ENCODE data around the gene SEC31A. TPM values are rescaled to one million over a fixed set of nuclear protein-coding genes. Genes with fewer than 3 reads are reported as not detected.

The SEC31A gene
- total and polyA plus RNA-seq, 2 experiments from 2014 or later = 91.0 to 98.8 TPM

- no peak for TF ChIP-seq ZNF462 (CRISPR knock-in tag; IDR thresholded peaks at IDR 0.05)
Observed at GRCh38 chr4:82913305-82913704, 22.4 kb upstream of the SEC31A start (continued).

- Mint-ChIP-seq H3K4me1 (no peaks in the 10 kb centered on the region), H3K4me3 (no peak overlapping the region), H3K27ac (no peak overlapping the region), H3K9me3 (no peaks in the 10 kb centered on the region), H3K36me3 (ENCODE audit: low read depth) (peaks cover 35% of the 10 kb centered on the region), H3K27me3 (ENCODE audit: insufficient read depth, low read depth, poor library complexity) (no peaks in the 10 kb centered on the region)
- H3K4me3 ChIP-seq = no peak overlapping the region
- no peak overlapping the region for H3K4me2 ChIP-seq
- H4K20me1 ChIP-seq (replicated peaks; ENCODE audit: insufficient read depth) = no peaks in the 10 kb centered on the region; the same call in 1 of the 2 replicates
- no peak for DNase-seq (ENCODE audit: low spot score)
- no peaks in the 10 kb centered on the region for H3K27me3 ChIP-seq (ENCODE audit: insufficient read depth)
- ATAC-seq = no peak
- H3K36me3 ChIP-seq (ENCODE audit: insufficient read depth) = peaks cover 40% of the 10 kb centered on the region
- H3K4me1 ChIP-seq (ENCODE audit: insufficient read depth) = no peaks in the 10 kb centered on the region
- no peaks in the 10 kb centered on the region for H3F3A ChIP-seq (replicated peaks; ENCODE audit: low read depth)
- H2AFZ ChIP-seq = no peak overlapping the region
- no peaks in the 10 kb centered on the region for H3K9me2 ChIP-seq (ENCODE audit: insufficient read depth)
- no peak overlapping the region for H3K27ac ChIP-seq (ENCODE audit: low read depth)
- no peaks in the 10 kb centered on the region for H3K79me2 ChIP-seq (replicated peaks; ENCODE audit: insufficient read depth)
- TF ChIP-seq JUNB (IDR thresholded peaks at IDR 0.05; ENCODE audit: unreplicated experiment) (no peak), POLR2AphosphoS5 (IDR thresholded peaks at IDR 0.05; ENCODE audit: low read depth) (no peak), ZNF114 (CRISPR knock-in tag; IDR thresholded peaks at IDR 0.05) (no peak), REST (IDR thresholded peaks at IDR 0.05; ENCODE audit: unreplicated experiment) (no peak), STAT1 (IDR thresholded peaks at IDR 0.05; ENCODE audit: unreplicated experiment) (no peak), CTCF (conservative IDR thresholded peaks at IDR 0.05; ENCODE audit: low read depth in 2 of 2) (no peak), EZH2phosphoT487 (IDR thresholded peaks at IDR 0.05; ENCODE audit: unreplicated experiment) (no peak), EZH2 (IDR thresholded peaks at IDR 0.05; ENCODE audit: low read depth, unreplicated experiment) (no peak), CREB1 (CRISPR knock-in tag; IDR thresholded peaks at IDR 0.05; ENCODE audit: low read depth) (no peak), NANOG (IDR thresholded peaks at IDR 0.05; ENCODE audit: borderline replicate concordance) (no peak)
Observed at GRCh38 chr4:82909326-82909725, 18.4 kb upstream of the SEC31A start.

Data from GM23338 (cell line).